Measurements from ENCODE around the gene RPH3AL. TPM values are rescaled to one million over a fixed set of nuclear protein-coding genes. Genes with fewer than 3 reads are reported as not detected.
"Not testable (repeated sequence)": the region's sequence is repeated elsewhere in the genome, so short reads cannot be mapped to it uniquely, and the experiment has no call there.

Gene RPH3AL
- total and polyA plus RNA-seq, 4 donors = 1.6 to 18.1 (median 8.0) TPM

DNA sequence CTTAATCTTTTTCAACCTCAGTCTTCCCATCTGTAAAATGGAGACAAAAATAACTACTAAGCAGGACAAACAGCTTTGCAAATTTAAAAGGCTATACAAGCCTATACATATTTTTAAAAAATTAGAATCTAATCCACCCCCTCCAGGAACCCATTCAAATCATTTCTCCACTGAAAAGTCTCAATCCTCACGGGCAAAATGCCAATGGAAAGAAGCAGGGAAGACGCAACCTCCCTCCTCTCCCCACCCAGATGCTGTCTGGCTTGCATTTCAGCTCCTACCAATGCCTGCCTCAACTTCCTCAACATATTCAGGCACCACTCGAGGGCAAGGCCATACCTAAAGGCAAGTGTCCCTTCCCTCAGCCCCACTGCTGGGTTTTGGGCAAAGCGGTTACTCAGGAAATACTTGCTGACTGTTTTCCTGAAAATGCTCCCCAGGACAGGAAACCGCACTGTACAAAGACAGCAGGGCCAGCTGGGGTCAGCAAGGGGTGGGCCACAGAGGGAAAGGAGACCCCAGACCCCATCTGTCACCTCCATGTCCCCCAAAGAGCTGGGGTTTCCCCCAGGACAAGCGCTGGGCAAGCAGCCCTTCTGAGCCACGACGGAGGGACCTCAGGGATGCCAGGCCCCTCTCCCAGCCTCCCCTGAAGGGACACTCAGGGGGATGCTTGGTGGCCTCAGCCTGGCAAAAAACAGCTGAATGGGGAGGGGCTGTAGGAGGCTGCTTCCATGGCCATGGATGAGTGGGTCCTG is 123.5 kb downstream of the RPH3AL start:
- 82 to 86% methylated on average over 8 of the region's 8 CpGs for WGBS, 2 donors
- Histone ChIP-seq H3K9me3 (ENCODE audit: control insufficient read depth, low read length) (no peaks in the 10 kb centered on the region), H3K27ac (ENCODE audit: low read depth in 1 of 2, low read length in 2 of 2) (no peak overlapping the region), H3K4me3 (ENCODE audit: low read length in 2 of 2) (no peak overlapping the region), H3K27me3 (ENCODE audit: control insufficient read depth in 1 of 2, insufficient read depth in 2 of 2, low read length in 1 of 2) (no peaks in the 10 kb centered on the region), H3K4me1 (ENCODE audit: control insufficient read depth in 1 of 2, insufficient read depth in 2 of 2, low read length in 2 of 2) (no peaks in the 10 kb centered on the region), H3K36me3 (ENCODE audit: control insufficient read depth in 1 of 2, insufficient read depth in 2 of 2, low read length in 1 of 2) (no peaks in the 10 kb centered on the region)
- ATAC-seq (ENCODE audit: low FRiP score) (no peak), DNase-seq (peak; percentile 25 to 54)
- intact Hi-C loops (cut with DNase I) = no loop called here

DNA sequence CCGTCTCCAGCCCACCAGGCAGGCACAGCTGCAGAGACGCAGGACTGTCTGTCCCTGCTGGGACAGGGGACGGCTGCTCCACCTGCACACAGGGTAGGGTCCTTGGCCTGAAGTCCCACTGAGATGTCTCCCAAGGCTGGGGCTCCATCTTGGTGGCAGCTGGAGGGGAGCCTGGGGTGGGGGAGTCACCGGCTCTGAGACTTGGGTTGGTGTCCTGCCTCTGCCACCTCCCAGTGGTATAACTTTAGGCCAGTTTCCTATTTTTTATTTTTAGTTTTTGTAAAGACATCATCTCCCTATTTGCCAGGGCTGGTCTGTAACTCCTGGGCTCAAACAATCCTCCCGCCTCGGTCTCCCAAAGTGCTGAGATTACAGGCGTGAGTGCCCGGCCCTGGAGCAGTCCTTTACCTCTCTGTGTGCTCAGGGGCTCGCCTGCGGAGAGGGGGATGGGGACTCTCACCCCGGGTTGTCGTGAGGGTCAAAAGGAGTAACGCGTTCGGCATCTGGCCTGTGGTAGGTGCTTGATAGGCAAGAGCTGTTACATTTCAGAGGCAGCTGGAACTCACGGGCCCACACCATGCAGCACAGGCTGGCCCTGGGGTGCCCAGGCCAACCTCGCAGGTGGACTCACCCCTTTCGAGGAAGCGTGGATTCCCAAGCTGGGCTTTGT is 124.5 kb downstream of the RPH3AL start:
- no peaks in the 10 kb centered on the region for H3K27me3 ChIP-seq (ENCODE audit: control insufficient read depth in 1 of 2, insufficient read depth in 2 of 2, low read length in 1 of 2)
- H3K4me3 ChIP-seq (ENCODE audit: low read length in 2 of 2) = no peak overlapping the region
- H3K4me1 ChIP-seq (ENCODE audit: control insufficient read depth in 1 of 2, insufficient read depth in 2 of 2, low read length in 2 of 2) = no peaks in the 10 kb centered on the region
- intact Hi-C loops (cut with DNase I) = no loop called here
- no peak overlapping the region for H3K27ac ChIP-seq (ENCODE audit: low read depth in 1 of 2, low read length in 2 of 2)
- ATAC-seq (ENCODE audit: low FRiP score) = no peak
- peak; percentile 23 to 27 for DNase-seq
- no peaks in the 10 kb centered on the region for H3K9me3 ChIP-seq (ENCODE audit: control insufficient read depth, low read length)
- H3K36me3 ChIP-seq (ENCODE audit: control insufficient read depth in 1 of 2, insufficient read depth in 2 of 2, low read length in 1 of 2) = no peaks in the 10 kb centered on the region
- whole genome bisulfite sequencing, 2 donors = 79 to 88% methylated on average over 19 of the region's 19 CpGs

DNA sequence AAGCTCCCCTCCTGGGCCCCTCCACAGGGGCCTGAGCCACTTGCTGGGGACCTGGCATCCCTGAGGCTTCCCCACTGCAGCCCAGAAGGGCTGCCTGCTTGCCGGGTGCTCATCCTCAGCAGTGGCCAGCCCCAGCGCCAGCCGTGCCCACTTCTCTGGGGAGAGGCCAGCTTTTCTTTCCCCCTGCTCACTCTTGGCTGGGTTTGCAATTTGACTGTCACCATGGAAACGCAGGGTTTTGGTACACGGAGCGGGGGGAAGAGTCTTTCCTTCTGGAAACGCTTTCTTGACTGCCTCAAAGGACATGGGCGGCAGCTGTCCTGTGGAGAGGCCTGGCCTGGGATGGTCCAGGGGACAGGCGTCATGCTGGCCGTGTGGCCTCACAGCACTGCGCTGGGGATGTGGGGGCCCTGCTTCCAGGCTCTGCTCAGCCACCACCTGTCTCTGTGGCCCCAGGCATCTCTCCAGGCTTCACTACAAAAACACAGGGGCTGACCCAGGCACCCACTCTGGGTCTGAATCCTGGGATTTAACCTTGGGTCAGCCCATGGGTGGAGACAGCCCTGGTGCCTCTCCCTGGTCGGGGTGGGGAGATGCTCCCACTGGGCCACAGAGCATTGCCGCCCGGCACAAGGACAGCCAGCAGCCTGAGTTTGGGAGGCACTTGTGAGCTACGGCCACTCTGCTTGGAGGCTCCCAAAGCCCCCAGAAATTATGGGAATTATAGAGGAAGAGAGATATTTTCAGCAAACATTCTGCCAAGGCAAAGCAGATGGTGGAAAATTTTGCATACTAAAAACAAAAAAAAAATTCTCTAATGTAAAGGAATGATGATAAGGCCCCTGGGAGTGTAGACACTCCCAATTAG is 125.3 kb downstream of the RPH3AL start:
- DNase-seq (peak; percentile 33 to 61), ATAC-seq (ENCODE audit: low FRiP score) (no peak)
- H3K36me3 ChIP-seq (ENCODE audit: control insufficient read depth in 1 of 2, insufficient read depth in 2 of 2, low read length in 1 of 2) = no peaks in the 10 kb centered on the region
- 49 to 52% methylated on average over 15 of the region's 15 CpGs for WGBS, 2 donors
- H3K27me3 ChIP-seq (ENCODE audit: control insufficient read depth in 1 of 2, insufficient read depth in 2 of 2, low read length in 1 of 2) = no peaks in the 10 kb centered on the region
- H3K4me3 ChIP-seq (ENCODE audit: low read length in 2 of 2) = no peak overlapping the region
- intact Hi-C loops (cut with DNase I) = no loop called here
- no peaks in the 10 kb centered on the region for H3K9me3 ChIP-seq (ENCODE audit: control insufficient read depth, low read length)
- no peaks in the 10 kb centered on the region for H3K4me1 ChIP-seq (ENCODE audit: control insufficient read depth in 1 of 2, insufficient read depth in 2 of 2, low read length in 2 of 2)
- no peak overlapping the region for H3K27ac ChIP-seq (ENCODE audit: low read depth in 1 of 2, low read length in 2 of 2)

- DNase-seq (peak; percentile 28 to 43), ATAC-seq (ENCODE audit: low FRiP score) (no peak)
- Histone ChIP-seq H3K27me3 (ENCODE audit: control insufficient read depth in 1 of 2, insufficient read depth in 2 of 2, low read length in 1 of 2) (no peaks in the 10 kb centered on the region), H3K9me3 (ENCODE audit: control insufficient read depth, low read length) (no peaks in the 10 kb centered on the region), H3K4me1 (ENCODE audit: control insufficient read depth in 1 of 2, insufficient read depth in 2 of 2, low read length in 2 of 2) (no peaks in the 10 kb centered on the region), H3K36me3 (ENCODE audit: control insufficient read depth in 1 of 2, insufficient read depth in 2 of 2, low read length in 1 of 2) (no peaks in the 10 kb centered on the region), H3K4me3 (ENCODE audit: low read length in 2 of 2) (no peak overlapping the region), H3K27ac (ENCODE audit: low read depth in 1 of 2, low read length in 2 of 2) (no peak overlapping the region)
- intact Hi-C loops (cut with DNase I) = no loop called here
- WGBS, 2 donors = 83 to 87% methylated on average over 24 of the region's 24 CpGs
Observed at GRCh38 chr17:226108-227077, 126.2 kb downstream of the RPH3AL start.

GRCh38 chr17:225551-225950 is 127.1 kb downstream of the RPH3AL start:
- Histone ChIP-seq H3K4me3 (ENCODE audit: low read length in 2 of 2) (no peak overlapping the region), H3K27ac (ENCODE audit: low read depth in 1 of 2, low read length in 2 of 2) (no peak overlapping the region), H3K9me3 (ENCODE audit: control insufficient read depth, low read length) (no peaks in the 10 kb centered on the region), H3K27me3 (ENCODE audit: control insufficient read depth in 1 of 2, insufficient read depth in 2 of 2, low read length in 1 of 2) (no peaks in the 10 kb centered on the region), H3K36me3 (ENCODE audit: control insufficient read depth in 1 of 2, insufficient read depth in 2 of 2, low read length in 1 of 2) (no peaks in the 10 kb centered on the region), H3K4me1 (ENCODE audit: control insufficient read depth in 1 of 2, insufficient read depth in 2 of 2, low read length in 2 of 2) (no peaks in the 10 kb centered on the region)
- ATAC-seq (ENCODE audit: low FRiP score) (no peak), DNase-seq (peak; percentile 36 to 57)
- intact Hi-C loops (cut with DNase I) = no loop called here
- 95 to 96% methylated on average over 9 of the region's 9 CpGs for WGBS, 2 donors

GRCh38 chr17:224576-224975 is 128.0 kb downstream of the RPH3AL start:
- ATAC-seq (ENCODE audit: low FRiP score); H3K27me3 ChIP-seq (ENCODE audit: control insufficient read depth in 1 of 2, insufficient read depth in 2 of 2, low read length in 1 of 2); intact Hi-C loops (cut with DNase I); H3K36me3 ChIP-seq (ENCODE audit: control insufficient read depth in 1 of 2, insufficient read depth in 2 of 2, low read length in 1 of 2); H3K4me1 ChIP-seq (ENCODE audit: control insufficient read depth in 1 of 2, insufficient read depth in 2 of 2, low read length in 2 of 2); H3K27ac ChIP-seq (ENCODE audit: low read depth in 1 of 2, low read length in 2 of 2); H3K9me3 ChIP-seq (ENCODE audit: control insufficient read depth, low read length); H3K4me3 ChIP-seq (ENCODE audit: low read length in 2 of 2); DNase-seq: not testable (repeated sequence)
- WGBS, 2 donors = 94 to 97% methylated on average over 2 of the region's 2 CpGs

GRCh38 chr17:223723-224471 is 128.7 kb downstream of the RPH3AL start:
- ATAC-seq (ENCODE audit: low FRiP score) = no peak

More at GRCh38 chr17:223723-224471, 128.7 kb downstream of the RPH3AL start:
- no peaks in the 10 kb centered on the region for H3K27me3 ChIP-seq (ENCODE audit: control insufficient read depth in 1 of 2, insufficient read depth in 2 of 2, low read length in 1 of 2)
- no peak overlapping the region for H3K27ac ChIP-seq (ENCODE audit: low read depth in 1 of 2, low read length in 2 of 2)
- intact Hi-C loops (cut with DNase I) = no loop called here
- H3K4me1 ChIP-seq (ENCODE audit: control insufficient read depth in 1 of 2, insufficient read depth in 2 of 2, low read length in 2 of 2) = no peaks in the 10 kb centered on the region
- no peaks in the 10 kb centered on the region for H3K36me3 ChIP-seq (ENCODE audit: control insufficient read depth in 1 of 2, insufficient read depth in 2 of 2, low read length in 1 of 2)
- no peaks in the 10 kb centered on the region for H3K9me3 ChIP-seq (ENCODE audit: control insufficient read depth, low read length)
- 77 to 81% methylated on average over 12 of the region's 12 CpGs for WGBS, 2 donors
- no peak overlapping the region for H3K4me3 ChIP-seq (ENCODE audit: low read length in 2 of 2)
- peak; percentile 38 to 60 for DNase-seq

Measured in aorta (tissue), 5 donors.